VCaP (cell line): Measurements from ENCODE around the gene SNW1.

Experiments used
- H3K27ac ChIP-seq: fragments of 450-650 bp; 2 replicates; pipeline ENCODE4 v1.5.1; 2017
- TF ChIP-seq, protein P1 (sequence below): fragments of 450-650 bp; conservative IDR thresholded peaks from 2 replicates; pipeline ENCODE4 v1.5.1; 2017; ENCODE audit warnings: mild to moderate bottlenecking, moderate library complexity

The SNW1 gene

DNA sequence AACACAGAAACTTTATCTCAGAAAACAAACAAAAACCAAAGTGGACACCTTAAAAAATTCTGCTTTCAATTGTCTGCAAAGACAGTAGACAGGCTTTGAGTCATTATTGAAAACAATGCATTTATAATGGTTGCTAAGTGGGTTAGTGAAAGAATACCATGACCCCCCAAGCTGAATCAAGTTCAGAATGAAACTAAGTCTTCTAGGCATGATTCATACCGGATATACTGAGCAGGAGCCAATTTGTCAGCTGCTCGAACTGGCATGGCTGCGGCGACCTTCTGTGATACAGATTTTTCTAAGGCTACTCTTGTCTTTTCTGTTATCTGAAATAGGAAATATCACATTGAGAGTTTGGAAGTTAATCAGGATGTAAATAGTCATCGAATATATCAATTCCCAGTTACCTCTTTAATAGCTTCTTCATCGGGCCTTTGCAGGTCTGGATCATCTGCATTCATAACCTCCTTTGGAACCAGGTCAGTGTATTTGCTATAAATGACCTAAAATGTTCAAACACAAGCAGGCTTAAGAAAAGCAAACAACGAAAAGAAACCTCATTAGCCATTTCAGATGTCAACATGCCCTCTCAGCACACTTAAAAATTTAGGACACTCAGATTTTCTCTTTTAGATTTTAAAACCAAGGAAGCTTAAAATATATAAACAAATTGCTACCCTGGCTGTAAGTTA lies 22.3 kb downstream of the SNW1 start:
- TF ChIP-seq, protein P1, sequence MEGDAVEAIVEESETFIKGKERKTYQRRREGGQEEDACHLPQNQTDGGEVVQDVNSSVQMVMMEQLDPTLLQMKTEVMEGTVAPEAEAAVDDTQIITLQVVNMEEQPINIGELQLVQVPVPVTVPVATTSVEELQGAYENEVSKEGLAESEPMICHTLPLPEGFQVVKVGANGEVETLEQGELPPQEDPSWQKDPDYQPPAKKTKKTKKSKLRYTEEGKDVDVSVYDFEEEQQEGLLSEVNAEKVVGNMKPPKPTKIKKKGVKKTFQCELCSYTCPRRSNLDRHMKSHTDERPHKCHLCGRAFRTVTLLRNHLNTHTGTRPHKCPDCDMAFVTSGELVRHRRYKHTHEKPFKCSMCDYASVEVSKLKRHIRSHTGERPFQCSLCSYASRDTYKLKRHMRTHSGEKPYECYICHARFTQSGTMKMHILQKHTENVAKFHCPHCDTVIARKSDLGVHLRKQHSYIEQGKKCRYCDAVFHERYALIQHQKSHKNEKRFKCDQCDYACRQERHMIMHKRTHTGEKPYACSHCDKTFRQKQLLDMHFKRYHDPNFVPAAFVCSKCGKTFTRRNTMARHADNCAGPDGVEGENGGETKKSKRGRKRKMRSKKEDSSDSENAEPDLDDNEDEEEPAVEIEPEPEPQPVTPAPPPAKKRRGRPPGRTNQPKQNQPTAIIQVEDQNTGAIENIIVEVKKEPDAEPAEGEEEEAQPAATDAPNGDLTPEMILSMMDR, result no peak
- no peak overlapping the region for H3K27ac ChIP-seq

DNA sequence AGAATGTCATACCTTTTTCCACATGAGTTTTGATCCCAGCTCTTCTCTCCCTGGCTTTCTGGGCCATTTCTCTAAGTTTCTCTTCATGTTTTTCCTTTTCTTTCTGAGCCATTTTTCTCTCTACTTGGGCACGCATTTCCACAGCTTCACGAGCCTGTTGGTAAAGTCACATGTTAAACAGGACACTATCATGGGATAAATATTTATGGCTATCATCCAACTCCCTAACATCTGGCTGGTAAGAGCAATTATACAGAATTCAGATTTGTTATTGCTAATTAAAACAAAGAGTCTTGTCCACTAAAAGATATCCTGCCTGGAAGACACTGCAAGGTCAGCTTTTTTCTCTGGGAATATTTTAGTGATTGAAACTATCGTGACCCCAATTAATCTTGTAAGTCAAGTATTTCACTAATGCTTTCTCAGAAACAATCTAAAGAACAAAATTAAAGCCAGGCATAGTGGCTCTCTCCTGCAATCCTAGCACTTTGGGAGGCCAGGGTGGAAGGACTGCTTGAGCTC lies 29.9 kb downstream of the SNW1 start:
- TF ChIP-seq, protein P1, result no peak
- no peak overlapping the region for H3K27ac ChIP-seq

DNA sequence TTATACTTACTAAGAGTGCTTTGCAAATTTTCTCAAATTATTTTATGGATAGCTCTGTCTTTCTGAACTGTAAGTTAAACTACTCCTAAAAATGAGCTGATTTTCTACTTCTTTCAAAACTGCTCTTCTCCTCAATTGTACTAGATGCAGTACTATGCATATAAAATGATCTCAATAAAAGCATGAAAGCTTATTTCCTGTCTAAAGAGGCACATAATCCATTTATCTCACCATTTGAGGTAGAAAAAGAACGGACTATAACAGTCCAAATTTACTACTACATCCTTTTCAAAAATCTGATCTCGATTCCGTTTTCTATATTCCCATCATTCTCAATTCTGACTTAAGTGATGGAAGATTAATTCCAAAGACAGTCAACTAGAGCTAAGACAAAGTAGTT lies 38.7 kb downstream of the SNW1 start:
- TF ChIP-seq, protein P1, result no peak
- H3K27ac ChIP-seq, result no peak overlapping the region

DNA sequence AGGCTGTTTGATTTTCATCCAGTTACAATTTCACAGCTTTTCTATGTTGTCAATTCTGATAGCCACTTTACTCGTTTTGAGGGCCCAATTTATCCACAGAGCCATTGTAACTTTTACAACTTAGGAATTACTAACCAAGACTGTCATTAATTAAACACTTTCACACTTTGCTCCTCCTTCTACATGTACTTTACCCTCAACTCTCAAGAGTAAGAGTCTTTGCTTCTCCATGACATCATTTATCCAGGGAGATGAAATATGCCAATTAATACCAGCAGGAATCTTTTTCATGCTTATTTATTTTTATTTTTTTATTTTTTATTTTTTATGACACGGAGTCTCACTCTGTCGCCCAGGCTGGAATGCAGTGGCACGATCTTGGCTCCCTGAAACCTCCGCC lies 39.5 kb downstream of the SNW1 start:
- TF ChIP-seq, protein P1, result no peak

DNA sequence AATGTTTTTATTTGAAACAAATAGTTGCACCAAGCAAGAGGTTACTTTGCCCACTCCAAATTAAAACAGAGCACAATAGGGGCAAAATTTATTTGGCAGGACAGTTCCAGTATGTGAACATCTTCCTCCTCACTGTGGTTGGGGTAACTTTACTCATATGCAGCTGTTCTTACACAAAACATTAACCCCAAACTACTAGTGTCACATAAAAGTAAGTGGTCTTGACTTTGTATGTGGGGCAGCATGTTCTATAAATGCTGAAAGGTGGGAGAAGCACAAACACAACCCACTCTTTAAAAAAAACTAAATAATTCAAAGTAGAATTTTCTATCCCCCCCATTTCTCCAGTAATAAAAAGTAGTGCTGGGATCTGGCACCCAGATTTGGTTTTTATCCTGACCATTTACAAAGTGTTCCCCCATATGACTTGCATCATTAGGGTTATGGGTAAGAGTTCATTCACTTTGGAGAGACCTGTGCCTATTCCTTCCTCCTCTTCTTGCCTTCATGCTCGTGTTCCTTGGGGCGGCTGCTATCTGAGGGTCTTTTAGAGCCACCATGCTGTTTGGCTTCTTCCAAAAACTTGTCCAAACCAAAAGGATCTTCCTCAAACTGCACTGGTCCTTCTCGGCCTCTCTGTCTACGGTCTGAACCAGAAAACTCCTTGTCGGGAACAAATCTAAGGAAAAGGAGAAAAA lies 43.2 kb downstream of the SNW1 start:
- H3K27ac ChIP-seq, result peak overlapping the region; percentile 29; the same call in 1 of the 2 replicates
- TF ChIP-seq, protein P1, result no peak

More for the DNA sequence above, 39.5 kb downstream of the SNW1 start:
- no peak overlapping the region for H3K27ac ChIP-seq

DNA sequence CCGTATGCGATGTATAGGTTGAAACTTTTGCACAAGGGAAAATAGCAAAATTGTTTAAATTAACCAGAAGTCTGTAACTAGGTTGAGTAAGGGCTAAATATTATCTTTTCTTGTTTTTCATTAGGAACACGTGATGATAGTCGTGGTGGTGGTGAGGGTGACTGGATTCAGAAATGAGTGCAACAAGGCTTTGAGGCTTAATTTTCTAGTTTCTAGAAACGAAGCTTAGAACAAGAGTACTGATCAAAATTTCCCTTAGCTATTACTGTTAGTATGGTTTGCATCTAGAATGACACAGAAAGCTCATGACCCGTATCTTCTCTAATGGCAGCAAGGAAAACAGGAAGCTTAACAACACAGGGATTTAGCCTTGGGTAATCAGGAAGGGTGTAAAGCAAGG lies 46.0 kb downstream of the SNW1 start:
- TF ChIP-seq, protein P1, result no peak
- H3K27ac ChIP-seq, result no peak overlapping the region

DNA sequence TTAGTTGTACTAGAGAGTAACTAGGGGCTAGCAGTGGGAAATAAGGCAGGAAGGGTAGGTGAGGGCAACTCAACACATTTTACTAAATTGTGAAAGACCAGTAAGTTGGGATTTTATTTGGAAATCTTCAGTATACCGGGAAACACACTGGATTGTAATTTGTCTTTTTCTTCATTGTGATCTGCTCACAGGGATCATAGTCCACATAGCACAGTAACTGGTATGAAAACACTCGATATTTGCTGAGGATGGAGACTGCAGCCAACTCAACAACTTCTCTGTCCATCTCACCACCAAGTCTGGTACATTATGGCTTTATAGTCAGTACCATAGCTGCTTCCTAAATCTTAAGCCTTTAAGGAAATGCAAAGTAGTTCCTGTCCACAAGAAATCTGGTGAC lies 50.6 kb downstream of the SNW1 start:
- TF ChIP-seq, protein P1, result no peak

More for the DNA sequence above, 50.6 kb downstream of the SNW1 start:
- H3K27ac ChIP-seq, result no peak overlapping the region
